Activated CD8-positive, alpha-beta T cell treated with anti-CD3 and anti-CD28 coated beads, Interleukin-2, amount 10 ng/mL, durations not matched to agents 7 days and 5 days (primary cell): ENCODE data around the gene CTNND2. TPM values are rescaled to one million over a fixed set of nuclear protein-coding genes. Genes with fewer than 3 reads are reported as not detected.

Source experiments
- ATAC-seq: fragments of 150-1000 bp; cut with Tn5 transposase; one replicate; pipeline ENCODE4 v1.10.0; 2021; ENCODE audit warnings: moderate library complexity
- CTCF ChIA-PET: fragments of 350-600 bp; sonication (Branson Sonifier 250); formaldehyde crosslinking; loops from one replicate; lab custom pipeline; 2021; ENCODE audit warnings: antibody characterized with exemption; lab: Charles Lee
- POLR2A ChIA-PET: fragments of 350-600 bp; sonication (Branson Sonifier 250); formaldehyde crosslinking; loops from one replicate; lab custom pipeline; 2021; ENCODE audit warnings: antibody characterized with exemption; lab: Charles Lee
- DNase-seq: peaks from one replicate; pipeline ENCODE4 v3.0.0-alpha.2; 2020
- H3K27ac Mint-ChIP-seq: one replicate; pipeline ENCODE4 v1.8.0; 2021; ENCODE audit warnings: mild to moderate bottlenecking, mixed read lengths
- H3K27me3 Mint-ChIP-seq: one replicate; pipeline ENCODE4 v1.8.0; 2021; ENCODE audit warnings: low read depth, mixed read lengths
- H3K36me3 Mint-ChIP-seq: one replicate; pipeline ENCODE4 v1.8.0; 2021; ENCODE audit warnings: low read depth, mixed read lengths
- H3K4me1 Mint-ChIP-seq: one replicate; pipeline ENCODE4 v1.8.0; 2021; ENCODE audit warnings: low read depth, mixed read lengths
- H3K4me3 Mint-ChIP-seq: one replicate; pipeline ENCODE4 v1.8.0; 2021; ENCODE audit warnings: mild to moderate bottlenecking, mixed read lengths
- H3K9me3 Mint-ChIP-seq: one replicate; pipeline ENCODE4 v1.8.0; 2022; ENCODE audit warnings: mixed read lengths; ENCODE audit not compliant: insufficient read depth
- total RNA-seq, 2 experiments: library from RNA; stranded (reverse); gene quantifications; one replicate each; pipeline ENCODE4 v1.2.3, GENCODE V29; 2021

Gene CTNND2
- total RNA-seq, 2 experiments from 2014 or later = not detected

- no peak overlapping the region for H3K27ac Mint-ChIP-seq
- no peaks in the 10 kb centered on the region for H3K9me3 Mint-ChIP-seq
- CTCF ChIA-PET = no interaction called here
- no peaks in the 10 kb centered on the region for H3K4me1 Mint-ChIP-seq
- no peak for ATAC-seq
- no peaks in the 10 kb centered on the region for H3K27me3 Mint-ChIP-seq
- H3K4me3 Mint-ChIP-seq = no peak overlapping the region
- H3K36me3 Mint-ChIP-seq = no peaks in the 10 kb centered on the region
- no peak for DNase-seq
- POLR2A ChIA-PET = interaction anchor here (0.6 kb wide), 1 partner anchor 554 kb away, joined by 4 read pairs; no protein-coding TSS in a partner anchor
These were observed 339.5 kb downstream of the CTNND2 start for GRCh38 chr5:11564706-11565105.

GRCh38 chr5:11563822-11564221 is 340.4 kb downstream of the CTNND2 start:
- POLR2A ChIA-PET = no interaction called here

DNA sequence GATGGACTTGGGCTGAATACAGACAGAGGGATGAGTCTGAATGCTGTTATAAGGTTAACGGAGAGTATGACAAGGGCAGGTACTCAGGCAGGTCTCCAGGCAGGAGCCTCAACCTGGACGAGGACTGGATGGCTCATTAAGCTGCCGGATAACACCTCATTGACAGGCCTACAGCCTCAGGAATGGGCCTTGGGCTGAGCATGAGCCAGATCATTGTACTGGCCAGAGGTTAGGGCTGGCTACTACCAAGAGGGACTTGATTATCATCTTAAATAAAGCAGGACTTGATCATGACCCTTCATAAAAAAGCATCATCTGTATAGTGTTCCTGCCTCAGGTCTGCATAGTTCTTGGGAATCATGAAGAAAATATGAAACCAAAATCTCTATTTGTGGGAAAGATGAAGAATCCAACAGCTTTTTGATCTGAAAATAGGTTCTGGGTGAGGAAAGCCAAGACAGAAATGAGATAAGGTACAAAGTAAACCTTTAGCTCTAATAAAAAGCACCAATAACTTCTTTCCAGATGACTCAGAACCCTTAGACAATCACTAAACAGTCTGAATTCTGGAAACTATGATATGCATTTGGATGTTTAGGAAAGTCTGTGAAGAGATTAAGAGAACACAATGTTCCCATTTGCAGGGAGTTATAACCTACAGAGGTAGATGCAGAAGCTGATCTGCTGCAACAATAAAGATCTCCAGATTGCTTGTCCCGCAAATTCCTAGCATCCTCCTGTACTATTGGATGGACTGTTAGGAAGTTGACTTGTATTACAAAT is 343.1 kb downstream of the CTNND2 start:
- no peaks in the 10 kb centered on the region for H3K27me3 Mint-ChIP-seq
- H3K4me1 Mint-ChIP-seq = no peaks in the 10 kb centered on the region
- DNase-seq = no peak
- ATAC-seq = no peak
- no peaks in the 10 kb centered on the region for H3K36me3 Mint-ChIP-seq
- CTCF ChIA-PET = no interaction called here
- POLR2A ChIA-PET = no interaction called here
- H3K4me3 Mint-ChIP-seq = no peak overlapping the region
- no peak overlapping the region for H3K27ac Mint-ChIP-seq
- no peaks in the 10 kb centered on the region for H3K9me3 Mint-ChIP-seq

More at GRCh38 chr5:11563822-11564221, 340.4 kb downstream of the CTNND2 start:
- no peak overlapping the region for H3K27ac Mint-ChIP-seq
- H3K27me3 Mint-ChIP-seq = no peaks in the 10 kb centered on the region
- no peak for ATAC-seq
- CTCF ChIA-PET = no interaction called here
- H3K36me3 Mint-ChIP-seq = no peaks in the 10 kb centered on the region
- H3K9me3 Mint-ChIP-seq = no peaks in the 10 kb centered on the region
- no peak for DNase-seq
- no peak overlapping the region for H3K4me3 Mint-ChIP-seq
- H3K4me1 Mint-ChIP-seq = no peaks in the 10 kb centered on the region

DNA sequence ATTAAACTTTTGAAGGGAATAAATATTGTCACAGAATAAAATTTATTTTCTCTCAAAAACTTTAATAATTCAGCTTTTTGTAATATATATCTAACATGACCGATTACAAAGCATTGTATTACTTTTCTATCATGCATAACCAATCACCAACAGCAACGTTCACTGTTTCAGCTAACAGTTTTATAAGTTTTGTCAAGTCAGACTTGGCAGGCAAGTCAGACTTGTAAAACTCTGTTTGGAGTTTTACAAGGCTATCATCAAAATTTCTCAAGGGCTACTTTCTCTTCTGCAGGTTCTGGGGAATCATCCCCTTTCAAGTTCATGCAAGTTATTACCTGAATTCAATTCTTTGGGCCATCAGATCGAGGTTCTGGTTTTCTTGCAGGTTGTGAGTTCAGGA is 347.2 kb downstream of the CTNND2 start:
- H3K9me3 Mint-ChIP-seq = no peaks in the 10 kb centered on the region
- no peak for DNase-seq
- no peaks in the 10 kb centered on the region for H3K27me3 Mint-ChIP-seq
- H3K27ac Mint-ChIP-seq = no peak overlapping the region
- H3K4me3 Mint-ChIP-seq = no peak overlapping the region
- ATAC-seq = no peak
- H3K4me1 Mint-ChIP-seq = no peaks in the 10 kb centered on the region
- no peaks in the 10 kb centered on the region for H3K36me3 Mint-ChIP-seq
- POLR2A ChIA-PET = no interaction called here
- CTCF ChIA-PET = no interaction called here

DNA sequence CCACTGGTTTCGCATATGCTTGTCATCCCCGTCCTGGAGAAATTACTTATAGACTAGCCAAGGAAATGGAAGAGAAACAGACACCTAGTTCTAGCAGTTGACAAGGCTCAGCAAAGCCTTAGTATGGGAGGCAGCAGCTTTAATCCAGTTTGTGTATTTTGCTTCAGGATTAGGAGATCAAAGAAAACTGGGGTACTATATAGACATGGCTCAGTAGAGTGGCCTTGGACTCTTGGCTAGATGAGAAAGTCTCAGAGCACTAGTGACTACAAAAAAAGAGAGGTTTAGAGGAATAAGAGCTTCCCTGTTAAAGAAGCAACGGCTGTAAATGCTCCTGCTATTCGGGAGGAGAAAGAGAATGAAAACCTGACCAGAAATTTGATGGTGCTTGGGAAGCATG is 349.1 kb downstream of the CTNND2 start:
- ChIA-PET POLR2A (no interaction called here), CTCF (no interaction called here)
- H3K4me1 Mint-ChIP-seq = no peaks in the 10 kb centered on the region
- H3K9me3 Mint-ChIP-seq = no peaks in the 10 kb centered on the region
- H3K27ac Mint-ChIP-seq = no peak overlapping the region
- no peaks in the 10 kb centered on the region for H3K27me3 Mint-ChIP-seq
- ATAC-seq = no peak
- no peaks in the 10 kb centered on the region for H3K36me3 Mint-ChIP-seq
- no peak for DNase-seq
- H3K4me3 Mint-ChIP-seq = no peak overlapping the region

GRCh38 chr5:11547730-11548129 is 356.5 kb downstream of the CTNND2 start:
- no peaks in the 10 kb centered on the region for H3K36me3 Mint-ChIP-seq
- H3K27me3 Mint-ChIP-seq = no peaks in the 10 kb centered on the region
- H3K9me3 Mint-ChIP-seq = no peaks in the 10 kb centered on the region
- no peak overlapping the region for H3K4me3 Mint-ChIP-seq
- ATAC-seq (no peak), DNase-seq (no peak)
- no peaks in the 10 kb centered on the region for H3K4me1 Mint-ChIP-seq
- CTCF ChIA-PET = no interaction called here
- POLR2A ChIA-PET = no interaction called here
- no peak overlapping the region for H3K27ac Mint-ChIP-seq

DNA sequence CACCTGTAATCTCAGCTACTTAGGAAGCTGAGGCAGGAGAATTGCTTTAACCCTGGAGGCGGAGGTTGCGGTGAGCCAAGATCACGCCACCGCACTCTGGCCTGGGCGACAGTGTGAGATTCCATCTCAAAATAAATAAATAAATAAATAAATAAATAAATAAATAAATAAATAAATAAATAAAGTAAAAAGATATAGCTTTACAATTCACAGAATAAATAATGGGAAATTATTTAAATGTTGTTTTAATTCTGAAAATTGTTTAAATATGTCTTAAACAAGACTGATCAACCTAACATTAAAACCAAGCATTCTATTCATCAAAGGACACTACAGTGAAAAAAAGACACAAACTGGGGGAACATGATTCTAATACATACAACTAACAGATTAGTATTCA is 357.1 kb downstream of the CTNND2 start:
- DNase-seq (no peak), ATAC-seq (no peak)
- no peaks in the 10 kb centered on the region for H3K9me3 Mint-ChIP-seq
- H3K36me3 Mint-ChIP-seq = no peaks in the 10 kb centered on the region
- H3K27ac Mint-ChIP-seq = no peak overlapping the region
- POLR2A ChIA-PET = no interaction called here
- CTCF ChIA-PET = no interaction called here
- H3K4me1 Mint-ChIP-seq = no peaks in the 10 kb centered on the region
- H3K27me3 Mint-ChIP-seq = no peaks in the 10 kb centered on the region
- H3K4me3 Mint-ChIP-seq = no peak overlapping the region

DNA sequence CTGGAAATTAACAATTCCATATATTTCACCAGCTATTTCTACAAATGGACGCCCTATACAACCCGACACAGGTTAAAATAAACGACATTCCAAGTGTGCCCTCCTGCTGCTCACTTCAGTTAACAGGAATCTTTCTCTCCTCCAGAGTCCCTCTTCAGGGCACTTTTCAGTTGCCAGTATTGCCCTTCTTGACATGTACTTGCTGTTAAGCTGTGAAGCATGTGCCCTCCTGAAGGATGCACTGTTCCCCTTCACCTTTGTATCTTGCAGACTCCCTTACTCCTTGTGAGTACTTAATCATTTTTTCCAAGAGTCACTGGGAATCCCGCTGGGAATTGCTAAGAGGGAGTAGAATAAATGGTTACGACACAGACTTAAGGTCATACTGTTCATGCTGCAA is 364.1 kb downstream of the CTNND2 start:
- H3K27me3 Mint-ChIP-seq = no peaks in the 10 kb centered on the region
- no peak overlapping the region for H3K4me3 Mint-ChIP-seq
- no peaks in the 10 kb centered on the region for H3K9me3 Mint-ChIP-seq
- no peak for ATAC-seq
- no peaks in the 10 kb centered on the region for H3K36me3 Mint-ChIP-seq
- no peak for DNase-seq
- no peak overlapping the region for H3K27ac Mint-ChIP-seq
- H3K4me1 Mint-ChIP-seq = no peaks in the 10 kb centered on the region
- CTCF ChIA-PET = no interaction called here
- POLR2A ChIA-PET = no interaction called here

GRCh38 chr5:11531811-11532555 is 372.3 kb downstream of the CTNND2 start:
- Mint-ChIP-seq H3K27ac (no peak overlapping the region), H3K4me3 (no peak overlapping the region), H3K27me3 (no peaks in the 10 kb centered on the region), H3K36me3 (no peaks in the 10 kb centered on the region), H3K4me1 (no peaks in the 10 kb centered on the region), H3K9me3 (no peaks in the 10 kb centered on the region)
- ChIA-PET POLR2A (no interaction called here), CTCF (no interaction called here)
- DNase-seq (no peak), ATAC-seq (no peak)

DNA sequence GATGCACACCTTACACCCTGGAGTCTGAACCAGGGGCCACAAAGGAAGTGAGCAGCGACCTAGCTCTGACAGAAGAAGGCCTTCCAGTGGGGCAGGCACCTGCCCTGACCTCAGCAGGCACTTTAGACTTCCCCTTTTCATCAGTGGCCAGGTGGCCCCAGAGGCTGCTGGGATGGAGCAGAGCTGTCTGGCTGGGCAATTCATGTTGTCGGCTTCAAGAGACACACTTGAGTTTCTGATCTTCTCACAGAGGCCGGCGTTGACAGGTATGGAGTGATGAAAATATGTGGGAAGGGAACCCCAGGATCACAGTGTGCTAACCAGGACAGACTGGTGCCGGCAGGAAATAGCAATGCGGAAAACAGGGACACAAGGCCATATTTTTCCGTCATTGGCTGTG is 375.5 kb downstream of the CTNND2 start:
- H3K4me1 Mint-ChIP-seq = no peaks in the 10 kb centered on the region
- H3K4me3 Mint-ChIP-seq = no peak overlapping the region
- H3K27me3 Mint-ChIP-seq = no peaks in the 10 kb centered on the region
- H3K36me3 Mint-ChIP-seq = no peaks in the 10 kb centered on the region
- H3K27ac Mint-ChIP-seq = no peak overlapping the region
- ChIA-PET POLR2A (no interaction called here), CTCF (no interaction called here)
- H3K9me3 Mint-ChIP-seq = no peaks in the 10 kb centered on the region
- ATAC-seq = no peak
- DNase-seq = no peak

DNA sequence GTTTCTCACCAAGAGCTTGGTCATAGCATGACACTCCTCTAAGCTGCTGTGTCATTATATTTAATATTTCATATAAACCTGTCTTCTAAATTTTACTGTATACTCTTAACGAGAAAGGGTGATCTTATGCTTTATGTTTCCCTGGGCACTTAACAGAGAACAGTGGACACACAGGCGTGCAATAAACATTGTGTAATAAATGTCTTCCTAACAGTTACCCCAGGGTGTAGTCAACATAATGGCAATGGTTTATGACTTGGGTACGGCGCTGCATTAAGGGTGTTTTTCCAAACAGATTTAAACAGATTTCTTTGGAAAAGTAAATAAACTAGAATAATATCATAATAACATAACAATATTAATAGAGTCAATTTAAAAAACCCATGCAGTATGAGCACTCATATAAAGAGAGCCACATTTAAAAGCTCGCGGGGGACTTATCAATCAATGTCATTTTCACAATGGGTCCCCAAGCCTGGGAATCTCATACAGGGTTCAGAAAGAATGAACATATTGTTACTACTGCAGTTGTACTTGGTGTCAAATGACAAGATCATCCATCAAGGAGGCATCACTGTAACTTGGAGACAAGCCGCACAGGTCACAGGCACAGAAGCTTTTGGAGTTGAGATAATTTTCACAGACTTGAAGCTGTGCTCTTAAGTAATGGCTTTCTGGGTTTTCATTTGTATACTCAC is 376.4 kb downstream of the CTNND2 start:
- Mint-ChIP-seq H3K4me1 (no peaks in the 10 kb centered on the region), H3K4me3 (no peak overlapping the region), H3K27ac (no peak overlapping the region), H3K27me3 (no peaks in the 10 kb centered on the region), H3K36me3 (no peaks in the 10 kb centered on the region), H3K9me3 (no peaks in the 10 kb centered on the region)
- ChIA-PET POLR2A (no interaction called here), CTCF (no interaction called here)
- DNase-seq (no peak), ATAC-seq (no peak)

DNA sequence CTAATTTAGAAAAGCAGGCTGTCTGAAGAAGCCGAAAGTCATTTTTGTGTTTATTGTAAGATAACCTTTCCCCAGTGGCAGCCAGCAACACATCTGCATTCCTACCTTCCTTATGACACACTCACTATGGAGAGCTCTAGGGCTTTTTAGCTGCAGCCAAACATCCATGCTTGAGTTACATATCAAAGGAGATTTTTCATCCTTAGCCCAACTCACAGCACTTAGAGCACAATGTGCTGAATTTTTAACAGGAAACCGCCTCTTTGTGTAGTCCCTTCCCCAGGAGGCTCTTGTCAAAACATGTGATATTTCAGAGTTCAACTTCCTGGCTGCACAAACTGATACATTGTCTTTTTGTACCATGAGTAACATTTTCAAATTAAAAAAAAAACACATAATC is 379.2 kb downstream of the CTNND2 start:
- POLR2A ChIA-PET = no interaction called here
- no peaks in the 10 kb centered on the region for H3K9me3 Mint-ChIP-seq
- H3K4me3 Mint-ChIP-seq = no peak overlapping the region
- DNase-seq (no peak), ATAC-seq (no peak)
- H3K4me1 Mint-ChIP-seq = no peaks in the 10 kb centered on the region
- H3K27ac Mint-ChIP-seq = no peak overlapping the region
- H3K36me3 Mint-ChIP-seq = no peaks in the 10 kb centered on the region
- CTCF ChIA-PET = no interaction called here
- no peaks in the 10 kb centered on the region for H3K27me3 Mint-ChIP-seq
